Effector memory CD4-positive, alpha-beta T cell (primary cell): ENCODE measurements around the gene ATP8A2.

Experiments
- DNase-seq, 3 donors: peaks; one replicate each; pipeline ENCODE4 v3.0.0-alpha.2; 2020
- H3K27ac ChIP-seq: 2 replicates; pipeline ENCODE4 v1.7.0; 2013; ENCODE audit warnings: mild to moderate bottlenecking, low read length, moderate library complexity; ENCODE audit not compliant: insufficient read depth, poor library complexity, severe bottlenecking
- H3K27me3 ChIP-seq: replicated peaks from 2 replicates; pipeline ENCODE4 v1.7.0; 2013; ENCODE audit warnings: mild to moderate bottlenecking, low read length; ENCODE audit not compliant: insufficient read depth, control insufficient read depth, poor library complexity, severe bottlenecking
- H3K36me3 ChIP-seq: 2 replicates; pipeline ENCODE4 v1.7.0; 2013; ENCODE audit warnings: mild to moderate bottlenecking, low read length, moderate library complexity; ENCODE audit not compliant: control insufficient read depth, insufficient read depth
- H3K4me1 ChIP-seq: 2 replicates; pipeline ENCODE4 v1.7.0; 2013; ENCODE audit warnings: low read length, mild to moderate bottlenecking; ENCODE audit not compliant: control insufficient read depth, insufficient read depth, poor library complexity, severe bottlenecking
- H3K4me3 ChIP-seq: 2 replicates; pipeline ENCODE4 v1.7.0; 2013; ENCODE audit warnings: low read length, low read depth, mild to moderate bottlenecking; ENCODE audit not compliant: insufficient read depth, poor library complexity, severe bottlenecking
- H3K9me3 ChIP-seq: 2 replicates; pipeline ENCODE4 v1.7.0; 2013; ENCODE audit warnings: mild to moderate bottlenecking, low read length, moderate library complexity; ENCODE audit not compliant: control insufficient read depth

The ATP8A2 gene

GRCh38 chr13:25727250-25727649 lies 355.5 kb downstream of the ATP8A2 start:
- Histone ChIP-seq H3K4me3 (no peak overlapping the region), H3K9me3 (no peaks in the 10 kb centered on the region), H3K36me3 (no peaks in the 10 kb centered on the region), H3K4me1 (no peaks in the 10 kb centered on the region), H3K27me3 (no peaks in the 10 kb centered on the region), H3K27ac (no peak overlapping the region)
- no peak for DNase-seq

GRCh38 chr13:25727810-25728209 lies 356.0 kb downstream of the ATP8A2 start:
- Histone ChIP-seq H3K4me1 (no peaks in the 10 kb centered on the region), H3K9me3 (no peaks in the 10 kb centered on the region), H3K27me3 (no peaks in the 10 kb centered on the region), H3K27ac (no peak overlapping the region), H3K4me3 (no peak overlapping the region), H3K36me3 (no peaks in the 10 kb centered on the region)
- no peak for DNase-seq

DNA sequence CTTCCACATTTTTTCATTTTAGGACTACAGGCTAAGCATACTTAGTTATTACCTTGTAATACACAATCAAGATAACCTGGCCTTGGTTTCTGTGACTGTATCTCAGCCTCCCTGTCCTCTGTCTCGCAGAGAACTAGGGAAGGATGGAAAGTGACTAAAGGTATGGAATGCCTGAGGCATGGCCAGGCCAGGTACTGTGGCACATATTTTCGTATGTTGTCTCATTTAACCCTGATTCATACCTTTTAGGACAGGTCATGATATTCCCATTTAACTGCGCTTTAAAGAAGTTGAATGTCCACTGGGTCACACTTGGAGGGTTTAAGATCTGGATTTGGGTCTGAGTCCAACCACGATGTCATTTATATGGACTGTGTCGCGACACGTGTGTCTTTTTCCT lies 357.4 kb downstream of the ATP8A2 start:
- Histone ChIP-seq H3K9me3 (no peaks in the 10 kb centered on the region), H3K36me3 (no peaks in the 10 kb centered on the region), H3K27ac (no peak overlapping the region), H3K4me3 (no peak overlapping the region), H3K27me3 (no peaks in the 10 kb centered on the region), H3K4me1 (no peaks in the 10 kb centered on the region)
- no peak for DNase-seq

DNA sequence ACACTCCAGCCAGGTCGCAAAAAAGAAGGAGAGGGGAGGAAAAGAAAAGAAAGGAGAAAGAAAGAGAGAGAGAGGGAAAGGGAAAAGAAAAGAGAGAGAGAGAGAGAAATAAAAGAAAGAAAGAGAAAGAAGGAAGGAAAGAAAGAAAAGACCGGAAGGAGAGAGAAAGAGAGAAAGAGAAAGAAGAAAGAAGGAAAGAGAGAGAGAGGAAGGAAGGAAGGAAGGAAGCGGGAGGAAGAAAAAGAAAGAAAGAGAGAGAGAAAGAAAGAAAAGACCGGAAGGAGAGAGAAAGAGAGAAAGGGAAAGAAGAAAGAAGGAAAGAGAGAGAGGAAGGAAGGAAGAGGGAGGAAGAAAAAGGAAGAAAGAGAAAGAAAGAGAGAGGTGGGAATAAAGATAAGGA lies 359.3 kb downstream of the ATP8A2 start:
- H3K9me3 ChIP-seq = no peaks in the 10 kb centered on the region
- H3K27ac ChIP-seq = no peak overlapping the region
- no peaks in the 10 kb centered on the region for H3K27me3 ChIP-seq
- no peaks in the 10 kb centered on the region for H3K4me1 ChIP-seq
- no peak overlapping the region for H3K4me3 ChIP-seq
- no peaks in the 10 kb centered on the region for H3K36me3 ChIP-seq
- no peak for DNase-seq

DNA sequence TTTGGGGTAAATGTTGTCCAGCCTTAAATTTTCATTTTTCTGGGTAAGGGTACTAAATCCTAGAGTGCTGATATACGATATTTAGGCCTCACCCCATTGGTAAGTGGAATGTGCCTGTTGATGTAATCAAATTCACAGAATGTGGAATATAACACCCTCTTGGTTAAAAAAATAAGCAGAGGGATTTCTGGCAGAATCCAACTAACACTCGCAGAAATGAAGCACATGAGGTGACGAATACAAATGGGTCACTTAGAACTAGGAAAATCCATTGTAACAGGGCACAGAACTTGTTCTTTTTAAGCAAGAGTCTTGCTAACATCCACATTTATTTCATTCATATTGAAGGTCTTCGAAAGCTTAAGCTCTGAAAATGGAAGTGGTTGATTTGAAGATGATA lies 359.8 kb downstream of the ATP8A2 start:
- H3K27me3 ChIP-seq = no peaks in the 10 kb centered on the region
- no peaks in the 10 kb centered on the region for H3K9me3 ChIP-seq
- no peak overlapping the region for H3K27ac ChIP-seq

GRCh38 chr13:25732111-25732865 lies 360.5 kb downstream of the ATP8A2 start:
- Histone ChIP-seq H3K27ac (no peak overlapping the region), H3K9me3 (no peaks in the 10 kb centered on the region), H3K4me1 (no peaks in the 10 kb centered on the region), H3K4me3 (no peak overlapping the region), H3K36me3 (no peaks in the 10 kb centered on the region), H3K27me3 (no peaks in the 10 kb centered on the region)
- no peak for DNase-seq

More for the DNA sequence above, 359.8 kb downstream of the ATP8A2 start:
- Histone ChIP-seq H3K36me3 (no peaks in the 10 kb centered on the region), H3K4me1 (no peaks in the 10 kb centered on the region), H3K4me3 (no peak overlapping the region)
- no peak for DNase-seq

DNA sequence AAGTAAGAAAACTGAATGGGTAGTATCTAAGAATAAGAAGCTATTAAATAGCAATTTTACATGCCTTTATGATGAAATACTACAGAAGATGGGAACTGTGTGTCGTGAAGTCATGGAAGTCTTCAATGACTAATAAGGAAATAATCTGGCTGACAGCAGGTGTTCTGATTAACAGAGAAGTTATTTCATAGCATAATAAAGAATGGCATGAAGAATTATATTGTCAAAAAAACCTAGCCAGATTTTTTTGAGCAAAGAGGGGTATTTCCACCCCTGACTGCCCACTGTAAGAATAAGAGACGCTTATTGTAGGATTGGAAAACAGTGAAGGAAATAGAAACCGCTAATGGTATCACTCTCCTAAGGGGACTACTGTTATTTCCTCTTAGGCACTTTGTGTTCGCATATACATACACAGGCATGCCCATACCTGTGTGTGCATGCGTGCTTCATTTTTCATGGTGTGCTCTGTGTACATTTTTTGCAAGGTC lies 361.3 kb downstream of the ATP8A2 start:
- no peaks in the 10 kb centered on the region for H3K27me3 ChIP-seq
- no peak for DNase-seq
- no peaks in the 10 kb centered on the region for H3K36me3 ChIP-seq
- H3K4me1 ChIP-seq = no peaks in the 10 kb centered on the region
- H3K27ac ChIP-seq = no peak overlapping the region
- H3K9me3 ChIP-seq = no peaks in the 10 kb centered on the region
- no peak overlapping the region for H3K4me3 ChIP-seq

DNA sequence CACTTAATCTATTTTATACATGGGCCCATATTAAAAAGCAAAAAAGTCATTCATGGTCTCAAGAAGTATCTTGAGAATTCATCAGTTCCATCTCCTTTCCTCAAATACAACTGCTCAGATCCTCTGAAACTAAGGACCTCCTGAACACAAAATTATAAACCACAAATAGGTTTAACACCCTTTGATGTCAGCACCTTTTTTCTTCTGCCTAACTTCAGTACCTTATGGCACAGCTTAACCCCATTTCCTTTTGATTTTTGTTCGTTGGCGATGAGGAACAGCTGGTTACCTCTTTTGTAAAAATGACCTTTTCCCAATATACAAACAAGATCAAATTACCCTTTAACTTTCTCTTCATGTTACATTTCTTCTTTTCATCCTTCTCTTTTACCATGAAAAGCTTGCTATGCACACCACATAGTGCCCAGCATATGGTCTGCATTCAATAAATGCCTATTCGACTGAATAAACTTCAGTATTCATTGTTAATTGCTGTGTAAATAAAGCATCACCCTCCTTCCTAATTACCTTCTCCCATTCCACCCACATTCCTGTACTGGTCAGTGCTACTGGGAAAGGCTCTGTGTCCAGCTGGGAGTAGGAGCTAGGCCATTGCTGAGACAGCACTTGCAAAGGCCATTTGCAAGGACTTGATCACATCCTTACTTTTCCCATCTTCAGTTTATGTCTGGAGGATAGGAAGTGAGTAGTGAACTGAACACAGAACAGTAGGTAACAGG lies 362.1 kb downstream of the ATP8A2 start:
- Histone ChIP-seq H3K4me1 (no peaks in the 10 kb centered on the region), H3K9me3 (no peaks in the 10 kb centered on the region), H3K36me3 (no peaks in the 10 kb centered on the region), H3K27me3 (no peaks in the 10 kb centered on the region), H3K4me3 (no peak overlapping the region), H3K27ac (no peak overlapping the region)
- DNase-seq = no peak

- no peak for DNase-seq
Measured at GRCh38 chr13:25738342-25739196, 366.8 kb downstream of the ATP8A2 start.

More at GRCh38 chr13:25738342-25739196, 366.8 kb downstream of the ATP8A2 start:
- Histone ChIP-seq H3K27me3 (no peaks in the 10 kb centered on the region), H3K36me3 (no peaks in the 10 kb centered on the region), H3K4me3 (no peak overlapping the region), H3K27ac (no peak overlapping the region), H3K9me3 (no peaks in the 10 kb centered on the region), H3K4me1 (no peaks in the 10 kb centered on the region)
